K562 (cell line): ENCODE data around the gene CMIP. TPM values are rescaled to one million over a fixed set of nuclear protein-coding genes. Genes with fewer than 3 reads are reported as not detected.

Source experiments
- BCLAF1 ChIP-seq, 2 experiments: fragments of 450-650 bp in 1 of 2; IDR thresholded peaks; 2 replicates each; pipeline ENCODE4 v1.6.1; 2011 to 2017; ENCODE audit warnings: low read depth in 2 of 2, antibody characterized with exemption in 1 of 2, borderline replicate concordance in 1 of 2, low read length in 1 of 2, mild to moderate bottlenecking in 1 of 2, mixed read lengths in 1 of 2; ENCODE audit not compliant: control insufficient read depth in 1 of 2
- E2F8 ChIP-seq: fragments of 450-650 bp; IDR thresholded peaks from 2 replicates; pipeline ENCODE4 v1.7.1; 2018; ENCODE audit warnings: mild to moderate bottlenecking, low read depth; ENCODE audit not compliant: partially characterized antibody
- EP300 ChIP-seq: IDR thresholded peaks from 2 replicates; pipeline ENCODE4 v1.6.1; 2012; ENCODE audit warnings: low read length, improper control_type of control experiment
- JUN ChIP-seq, 2 experiments: sonication (generic) in 1 of 2; formaldehyde crosslinking in 1 of 2; IDR thresholded peaks; 2 replicates each; pipeline versions ENCODE4 v1.6.1 to v1.8.0; 2012 to 2022; ENCODE audit warnings: borderline replicate concordance in 2 of 2, mild to moderate bottlenecking in 2 of 2, improper control_type of control experiment in 1 of 2, low read depth in 1 of 2, low read length in 1 of 2, missing genetic modification reagents in 1 of 2
- MAFG ChIP-seq: fragments of 450-650 bp; conservative IDR thresholded peaks from 2 replicates; pipeline ENCODE4 v1.6.1; 2016; ENCODE audit warnings: missing genetic modification characterization, missing compliant biosample characterization
- MED1 ChIP-seq: sonication (generic); formaldehyde crosslinking; IDR thresholded peaks from 2 replicates; pipeline ENCODE4 v1.8.1; 2023; ENCODE audit warnings: missing genetic modification reagents, borderline replicate concordance
- MXI1 ChIP-seq: IDR thresholded peaks from 2 replicates; pipeline ENCODE4 v1.6.1; 2011; ENCODE audit warnings: low read depth, mild to moderate bottlenecking, improper control_type of control experiment, low read length
- NR0B1 ChIP-seq: fragments of 450-650 bp; IDR thresholded peaks from one replicate; pipeline ENCODE4 v1.6.1; 2018; ENCODE audit warnings: mild to moderate bottlenecking, moderate library complexity; ENCODE audit not compliant: partially characterized antibody
- RERE ChIP-seq: sonication (generic); formaldehyde crosslinking; IDR thresholded peaks from 2 replicates; pipeline ENCODE4 v1.8.0; 2023; ENCODE audit warnings: missing genetic modification reagents, mild to moderate bottlenecking, borderline replicate concordance
- SIN3A ChIP-seq, 2 experiments: fragments of 150-350 bp in 1 of 2; IDR thresholded peaks; 2 replicates each; pipeline ENCODE4 v1.6.1; 2011 to 2016; ENCODE audit warnings: borderline replicate concordance in 2 of 2, low read depth in 2 of 2, low read length in 2 of 2, mild to moderate bottlenecking in 2 of 2, moderate library complexity in 2 of 2; ENCODE audit not compliant: control insufficient read depth in 1 of 2
- ZBTB1 ChIP-seq: sonication (generic); formaldehyde crosslinking; IDR thresholded peaks from 2 replicates; pipeline ENCODE4 v1.8.1; 2023; ENCODE audit warnings: missing genetic modification reagents, low read depth, mild to moderate bottlenecking, borderline replicate concordance
- ZNF140 ChIP-seq: fragments of 250-450 bp; sonication (Bioruptor Pico); IDR thresholded peaks from 2 replicates; pipeline ENCODE4 v1.8.0; 2021; ENCODE audit warnings: moderate library complexity, mild to moderate bottlenecking, inconsistent platforms
- ZNF24 ChIP-seq: fragments of 450-650 bp; IDR thresholded peaks from 2 replicates; pipeline ENCODE4 v1.6.1; 2016
- ZNF324 ChIP-seq: fragments of 250-450 bp; sonication (Bioruptor Pico); IDR thresholded peaks from 2 replicates; pipeline ENCODE4 v1.4.0; 2020; ENCODE audit warnings: mild to moderate bottlenecking
- polyA plus RNA-seq, 8 experiments: library from polyadenylated mRNA; depleted of rRNA in 4 of 8; stranded (reverse) in 5 of 8; unstranded in 3 of 8; fragments of >200 nt; fragmentation: Nextera tagmentation in 2 of 8; fragmentation: Illumina TruSeq in 1 of 8; extraction: Ambion mirVana in 2 of 8; extraction: Trizol in 1 of 8; gene quantifications; 2 replicates each; pipeline versions ENCODE4 v1.2.1 to v1.2.3, GENCODE V29; 2011 to 2014; ENCODE audit warnings: inconsistent platforms in 1 of 8, missing spikeins in 1 of 8
- total RNA-seq, 7 experiments: library from RNA; depleted of rRNA in 6 of 7; stranded (reverse); fragments of >200 nt in 6 of 7; fragmentation: Illumina TruSeq in 2 of 7; extraction: Trizol in 2 of 7; gene quantifications; 2 replicates each; pipeline versions ENCODE4 v1.2.1 to v1.2.3, GENCODE V29; 2011 to 2021; ENCODE audit warnings: low replicate concordance in 1 of 7

Gene CMIP
- total and polyA plus RNA-seq, 9 of the 15 experiments (the other 6 are each of a cell fraction or from before 2014, with no cell fraction given): 0.94 to 82.5 (median 10.3) TPM

- TF ChIP-seq RERE (CRISPR knock-in tag) (no peak), E2F8 (no peak), BCLAF1 (IDR thresholded peaks at IDR 0.05; ENCODE audit: borderline replicate concordance in 1 of 2, control insufficient read depth in 1 of 2, low read depth in 2 of 2, low read length in 1 of 2) (no peak), EP300 (no peak), SIN3A (IDR thresholded peaks at IDR 0.05; ENCODE audit: borderline replicate concordance in 2 of 2, control insufficient read depth in 1 of 2, low read depth in 2 of 2, low read length in 2 of 2) (no peak), MED1 (no peak), ZNF324 (CRISPR knock-in tag) (no peak), ZNF24 (no peak), MXI1 (no peak), JUN (IDR thresholded peaks at IDR 0.05; ENCODE audit: borderline replicate concordance, low read depth, low read length) (0 out of 2 replicates have a peak, but pooled peaks have one; percentile 40), JUN (CRISPR knock-in tag; IDR thresholded peaks at IDR 0.05; ENCODE audit: borderline replicate concordance) (no peak), ZBTB1 (CRISPR knock-in tag) (no peak), MAFG (peak; percentile 69), ZNF140 (CRISPR knock-in tag) (no peak), NR0B1 (no peak)
Measured at GRCh38 chr16:81758376-81758775, 313.8 kb downstream of the CMIP start (continued).
